ENCODE data around the gene GALNT18.

Gene GALNT18

DNA sequence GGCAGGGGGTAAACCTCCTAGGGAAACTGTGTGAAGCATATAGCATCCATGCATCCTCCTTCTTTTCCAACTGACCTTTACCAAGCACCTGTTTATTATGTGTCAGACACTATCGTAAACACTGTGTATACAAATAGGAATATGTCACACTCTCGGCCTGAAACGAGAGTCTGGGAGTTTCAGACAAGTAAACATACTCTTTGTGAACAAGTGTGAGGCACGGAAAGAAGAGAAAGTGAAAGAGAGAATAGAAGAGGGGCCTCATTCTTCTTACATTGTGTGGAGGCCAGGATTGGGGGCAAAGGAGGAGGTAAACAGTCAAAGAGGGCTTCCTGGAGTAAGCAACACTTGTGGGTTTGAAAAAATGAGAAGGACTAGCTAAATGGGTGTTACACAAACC is 285.1 kb downstream of the GALNT18 start:
- DNase-seq, result no peak

DNA sequence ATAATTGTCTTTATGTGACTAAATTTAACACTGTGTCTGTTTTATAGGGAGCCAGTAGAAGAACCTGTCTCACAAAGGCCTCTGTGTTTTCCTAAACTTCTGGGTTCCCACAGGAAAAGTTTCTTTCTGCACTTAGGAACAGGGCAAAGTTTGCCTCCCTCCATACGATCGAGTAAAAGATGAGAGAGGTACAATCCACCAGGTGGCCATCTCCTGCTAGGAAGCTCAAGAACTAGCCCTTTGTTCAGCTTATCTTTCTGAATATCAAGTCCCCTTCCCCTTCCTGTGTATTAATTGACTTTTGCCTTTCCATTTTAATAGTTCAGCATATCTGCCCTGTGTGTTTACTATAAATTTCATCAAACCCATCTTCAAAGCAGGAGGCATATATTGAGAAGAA is 286.8 kb downstream of the GALNT18 start:
- no peak for DNase-seq

DNA sequence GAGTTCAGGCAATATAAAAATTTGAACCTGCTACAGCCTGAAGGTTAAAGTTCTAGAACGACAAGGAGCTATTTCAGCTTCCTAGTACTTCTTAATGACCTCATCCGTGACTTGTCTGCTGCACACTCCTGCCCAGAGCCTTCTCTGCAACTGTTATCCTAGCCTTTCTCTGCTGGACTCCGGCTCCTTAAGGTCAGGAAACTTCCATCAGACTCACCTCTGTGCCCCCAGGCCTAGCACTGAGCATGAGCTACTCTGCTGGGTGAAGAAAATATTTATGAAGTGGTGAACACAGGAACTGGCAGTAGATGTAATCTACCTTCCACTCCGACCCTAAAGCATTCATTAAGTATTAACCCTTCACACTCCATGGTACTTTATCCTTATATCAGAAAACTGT is 287.2 kb downstream of the GALNT18 start:
- no peak for DNase-seq

DNA sequence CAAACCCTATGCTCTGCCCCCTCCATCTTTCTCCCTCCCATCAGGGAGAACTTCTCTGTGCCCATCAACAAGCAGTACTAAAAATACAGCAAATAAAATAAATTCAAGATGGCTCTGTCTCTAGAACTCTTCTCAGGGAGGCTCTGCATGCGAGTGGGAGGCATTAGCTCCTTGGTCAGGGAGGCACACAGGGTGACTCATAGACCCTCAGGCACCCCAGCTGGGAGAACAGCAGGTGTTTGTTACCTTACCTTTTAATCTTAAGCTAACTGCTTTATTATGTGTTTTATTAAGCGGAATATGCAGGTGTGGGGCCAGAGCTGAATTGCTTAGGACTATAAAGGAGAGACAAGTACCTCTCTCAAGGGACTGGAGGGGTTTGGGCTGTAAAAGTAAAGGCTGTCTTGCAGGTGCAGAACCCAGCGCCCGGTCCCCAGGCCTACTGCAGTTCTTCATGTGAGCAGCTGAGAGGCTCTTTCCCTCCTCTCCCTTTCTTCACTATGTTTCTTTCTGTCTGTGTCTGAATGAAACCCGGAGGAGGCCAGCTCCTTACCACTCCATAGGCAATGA is 289.6 kb downstream of the GALNT18 start:
- no peak for DNase-seq

DNA sequence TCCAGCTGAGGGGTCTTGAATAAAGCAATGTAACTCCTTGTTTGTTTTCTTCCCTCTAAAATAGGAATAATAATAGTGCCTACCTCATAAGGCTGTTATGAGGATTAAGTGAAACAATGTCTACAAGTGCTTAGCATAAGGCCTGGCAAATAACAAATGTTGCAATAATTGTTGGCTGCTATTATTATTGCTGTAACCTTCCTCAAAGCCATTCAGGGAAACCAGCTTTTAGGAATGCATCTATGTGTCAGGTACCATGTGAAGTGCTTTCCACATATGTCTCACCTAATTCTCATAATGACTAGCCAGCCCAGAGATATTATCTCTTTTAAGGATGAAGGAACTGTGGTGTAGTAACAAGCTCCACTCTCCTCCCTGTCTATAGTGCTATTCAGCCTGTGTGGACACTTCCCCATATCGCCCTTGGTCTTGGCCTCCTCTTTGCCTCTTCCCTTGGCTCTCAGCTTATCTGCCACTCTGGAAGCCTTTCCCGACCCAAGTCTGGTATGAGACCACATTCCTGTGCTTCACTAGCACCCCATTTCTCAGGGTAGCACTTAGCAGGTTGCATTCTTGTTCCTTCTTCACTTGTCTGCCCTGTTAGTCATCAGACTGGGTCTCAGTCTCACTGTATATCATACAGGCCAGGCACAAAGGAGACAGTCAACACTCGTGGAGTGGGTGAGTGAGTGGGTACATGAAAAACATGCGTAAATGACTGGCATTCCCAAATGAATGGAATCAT is 292.6 kb downstream of the GALNT18 start:
- DNase-seq, result no peak

DNA sequence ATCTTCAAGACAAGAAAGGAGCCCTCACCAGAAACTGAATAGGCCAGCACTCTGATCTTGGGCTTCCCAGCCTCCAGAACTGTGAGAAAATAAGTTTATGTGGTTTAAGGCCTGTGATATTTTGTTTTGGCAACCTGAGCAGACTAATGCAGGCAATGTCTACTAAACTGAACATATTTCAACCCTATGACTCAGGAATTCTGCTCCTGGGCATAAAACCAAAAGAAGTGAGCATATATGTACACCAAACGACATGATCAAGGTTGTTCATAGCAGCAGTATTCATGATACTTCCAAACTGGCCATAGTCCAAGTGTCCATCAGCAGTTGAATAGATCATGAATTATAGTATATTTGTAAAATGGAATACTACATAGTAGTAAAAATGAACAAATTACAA is 297.7 kb downstream of the GALNT18 start:
- DNase-seq, result no peak

DNA sequence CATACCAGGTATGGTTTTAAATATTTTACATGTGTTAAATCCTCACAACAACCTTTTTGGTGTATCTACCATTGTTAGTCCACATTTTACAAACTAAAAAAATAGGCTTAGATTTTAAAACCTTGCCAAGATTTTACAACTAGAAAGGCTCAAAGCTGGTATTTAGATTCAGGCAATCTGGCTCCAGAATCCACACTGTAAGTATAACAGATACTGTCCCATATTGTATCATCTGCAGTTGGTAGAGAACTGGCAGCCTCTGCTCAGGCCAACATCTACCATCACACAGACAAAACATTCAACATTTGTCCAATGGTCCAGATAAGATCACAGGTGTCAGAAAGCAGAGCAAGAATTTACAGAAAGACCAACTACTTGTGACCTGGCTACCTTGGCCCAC is 299.7 kb downstream of the GALNT18 start:
- DNase-seq, result no peak

DNA sequence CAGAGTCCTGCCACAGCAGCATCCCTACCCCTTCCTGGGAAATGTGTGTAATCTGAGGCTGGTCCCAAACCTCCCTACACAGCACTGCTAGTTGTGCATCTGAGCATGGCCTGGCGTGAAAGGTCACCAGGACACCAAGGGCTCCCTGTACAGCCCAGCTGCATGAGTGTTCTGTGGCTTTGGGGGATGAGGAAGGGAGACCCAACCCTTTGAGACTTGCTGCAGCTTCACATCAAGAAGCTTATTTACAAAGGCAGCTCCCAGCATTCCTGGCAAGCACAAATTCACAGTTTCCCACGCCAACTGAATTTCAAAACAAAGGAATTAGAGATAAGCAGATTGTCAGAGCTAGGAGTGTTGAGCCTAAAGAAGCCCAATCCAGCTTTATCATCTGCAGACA is 301.0 kb downstream of the GALNT18 start:
- DNase-seq, result no peak

DNA sequence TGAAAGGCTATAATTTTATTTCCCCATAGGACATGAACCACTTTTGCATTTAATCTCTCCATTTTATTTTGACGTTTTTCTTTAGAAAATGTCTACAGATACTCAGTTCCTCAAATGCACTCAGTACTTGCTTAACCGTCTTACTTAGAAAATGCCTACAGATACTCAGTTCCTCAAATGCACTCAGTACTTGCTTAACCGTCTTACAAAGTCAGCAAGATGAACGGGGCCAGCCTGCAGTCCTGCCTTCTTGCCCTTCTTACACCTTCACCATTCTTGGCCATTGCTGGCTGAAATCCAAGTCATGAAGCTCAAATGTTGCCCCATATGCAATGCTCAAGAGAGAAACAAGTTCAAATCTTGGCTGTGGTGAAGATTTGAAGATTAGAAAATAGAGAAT is 302.8 kb downstream of the GALNT18 start:
- no peak for DNase-seq

DNA sequence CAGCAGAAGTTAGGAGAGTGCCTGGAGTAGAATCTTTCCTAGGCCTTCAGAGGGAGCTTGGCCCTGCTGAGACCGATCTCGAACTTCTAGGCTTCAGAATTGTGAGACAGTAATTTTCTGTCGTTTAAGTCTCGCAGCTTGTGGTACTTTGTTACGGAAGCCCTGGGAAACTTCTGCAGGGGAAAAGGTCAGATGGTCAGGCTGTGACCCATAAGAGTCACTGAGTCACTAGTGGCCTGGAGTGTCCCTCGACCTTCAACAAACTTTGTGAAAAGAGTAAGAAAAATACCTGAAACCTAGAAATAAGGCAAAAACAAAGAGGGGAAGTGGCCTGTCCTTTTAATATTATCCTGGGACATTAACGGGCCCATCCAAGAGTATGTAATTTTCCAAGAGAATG is 303.3 kb downstream of the GALNT18 start:
- DNase-seq, result no peak

DNA sequence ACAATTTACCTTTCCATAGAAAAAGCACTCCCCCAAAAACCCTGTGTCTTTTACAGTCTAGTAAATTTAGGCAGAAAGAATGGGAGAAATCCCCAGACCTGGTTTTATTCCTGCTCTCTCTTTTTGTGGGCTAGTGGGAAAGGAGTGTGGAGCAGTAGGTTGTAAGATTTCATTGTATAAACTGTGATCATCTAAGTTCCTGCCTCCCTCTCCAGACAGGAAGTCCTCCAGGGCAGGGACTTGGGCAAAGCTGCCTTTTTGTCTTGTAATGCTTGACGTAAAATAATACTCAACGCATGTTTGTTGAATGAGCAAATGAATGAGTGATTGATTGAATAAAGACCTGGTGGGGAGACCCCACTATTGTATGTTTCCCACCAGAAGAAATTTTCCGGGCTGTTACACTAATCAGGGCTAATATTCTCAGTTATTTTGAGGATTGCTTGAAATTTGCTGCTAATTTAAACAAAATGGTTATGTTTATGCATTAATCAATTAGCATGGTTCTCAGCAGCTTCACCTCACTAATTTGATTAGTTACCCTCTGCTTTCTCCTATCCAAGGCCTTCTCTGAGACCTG is 305.1 kb downstream of the GALNT18 start:
- no peak for DNase-seq

DNA sequence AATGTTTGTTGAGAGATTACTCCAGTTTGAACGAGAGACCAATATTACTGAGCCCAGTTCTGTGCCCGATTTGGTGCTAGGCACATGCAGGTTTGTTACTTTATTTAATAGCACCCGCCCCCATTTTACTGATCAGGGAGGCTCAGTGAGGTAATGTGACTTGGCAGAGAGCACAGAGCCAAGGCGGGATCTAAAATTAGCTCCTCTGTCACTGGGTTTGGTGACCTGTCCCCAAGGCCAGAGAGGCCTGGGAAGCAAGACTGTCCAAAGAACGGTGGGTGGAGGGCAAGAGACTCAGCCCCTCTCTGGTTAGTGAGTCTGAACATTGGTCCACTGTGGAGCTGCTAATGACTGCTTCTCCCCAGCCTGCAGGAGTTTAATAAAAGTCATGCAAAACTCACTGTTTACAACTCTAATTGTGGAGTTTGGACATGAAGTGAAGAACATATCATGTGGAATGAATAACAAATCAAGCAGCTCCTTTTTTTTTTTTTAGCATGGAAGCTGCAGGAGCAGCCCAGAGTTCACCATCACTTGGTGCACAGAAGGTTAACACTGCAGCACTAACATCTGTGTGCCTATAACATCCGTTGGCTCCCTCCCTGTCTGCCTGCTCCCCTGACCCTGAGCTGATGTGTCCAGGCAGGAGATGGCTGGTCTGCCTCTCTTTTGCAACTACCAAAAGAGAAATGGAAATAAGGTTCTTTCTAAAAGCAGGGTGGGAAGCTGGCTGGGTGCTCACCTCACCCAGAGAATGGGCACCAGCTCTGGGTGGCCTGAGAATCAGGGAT is 307.7 kb downstream of the GALNT18 start:
- DNase-seq, result no peak

DNA sequence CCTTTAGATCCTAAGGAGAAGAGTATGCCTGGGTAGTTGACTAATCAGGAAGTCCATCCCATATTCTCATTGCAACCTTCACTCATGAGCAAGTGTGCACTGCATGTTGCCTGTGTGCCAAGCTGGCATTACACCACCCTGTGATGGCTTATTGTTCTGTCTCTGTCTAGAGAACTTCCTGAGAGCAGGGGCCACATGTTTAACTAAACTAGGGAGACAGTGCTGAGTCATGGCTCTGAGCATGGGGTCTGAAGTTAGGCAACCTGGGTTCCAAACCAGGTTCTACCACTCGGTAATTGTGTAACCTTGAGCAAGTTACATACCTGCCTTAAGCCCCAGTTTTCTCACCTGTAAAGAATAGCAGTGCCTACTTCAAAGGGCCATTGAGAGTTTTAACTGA is 308.4 kb downstream of the GALNT18 start:
- no peak for DNase-seq

DNA sequence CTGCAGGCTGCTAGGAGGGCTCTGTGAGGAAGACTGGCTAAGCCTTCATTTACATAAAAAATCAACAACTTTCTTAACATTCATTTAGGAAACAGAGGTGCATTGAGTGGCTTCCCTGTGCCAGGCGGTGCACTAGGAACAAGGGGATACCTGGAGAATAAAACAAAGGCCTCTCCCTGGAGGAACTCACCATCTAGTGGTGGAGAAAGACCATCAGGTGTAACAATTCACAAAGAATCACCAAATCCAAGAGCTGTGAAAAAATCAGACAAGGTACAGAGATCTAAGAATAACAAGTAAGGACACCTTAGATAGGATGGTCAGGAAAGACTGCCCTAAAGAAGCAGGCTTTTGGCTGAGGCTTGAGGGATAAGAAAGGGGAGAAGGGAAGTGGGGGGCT is 309.1 kb downstream of the GALNT18 start:
- no peak for DNase-seq

DNA sequence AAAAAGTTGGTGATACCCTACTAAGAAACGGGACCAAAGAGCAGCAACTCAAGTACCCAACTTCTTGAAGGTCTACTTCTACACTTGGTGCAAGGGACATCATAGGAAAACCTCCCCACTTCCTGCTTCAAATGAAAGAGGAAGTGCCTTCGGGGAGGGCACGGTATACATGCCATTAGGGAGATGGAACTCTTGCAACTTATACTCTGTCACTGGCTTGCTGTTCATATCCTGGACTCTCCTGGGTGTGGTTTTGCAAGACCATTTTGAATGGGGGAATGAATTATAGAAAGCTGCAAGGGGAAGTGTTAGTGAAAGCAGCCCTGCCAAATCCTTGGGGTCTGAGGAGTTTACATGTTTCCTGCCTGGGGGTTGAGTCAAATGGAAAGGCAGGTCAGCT is 310.6 kb downstream of the GALNT18 start:
- DNase-seq, result no peak

DNA sequence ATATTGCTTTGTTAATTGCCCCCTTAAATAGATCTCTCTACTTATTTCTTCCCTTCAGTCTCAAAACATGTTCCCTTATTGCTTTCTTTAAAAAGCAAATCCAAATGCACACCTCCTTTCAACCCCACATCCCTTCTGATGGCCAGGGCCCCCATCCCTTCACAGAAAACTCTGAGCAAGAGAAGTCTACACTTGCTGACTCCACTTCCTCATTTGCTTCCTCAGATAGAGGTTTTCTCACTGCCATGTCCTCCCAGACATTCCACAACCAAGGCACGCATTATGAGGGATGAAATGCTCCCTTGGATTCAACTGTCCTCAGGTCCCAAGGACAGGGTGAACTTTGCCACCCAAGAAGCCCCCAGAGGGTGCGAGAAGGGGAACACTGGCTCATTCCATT is 311.9 kb downstream of the GALNT18 start:
- DNase-seq, result no peak

DNA sequence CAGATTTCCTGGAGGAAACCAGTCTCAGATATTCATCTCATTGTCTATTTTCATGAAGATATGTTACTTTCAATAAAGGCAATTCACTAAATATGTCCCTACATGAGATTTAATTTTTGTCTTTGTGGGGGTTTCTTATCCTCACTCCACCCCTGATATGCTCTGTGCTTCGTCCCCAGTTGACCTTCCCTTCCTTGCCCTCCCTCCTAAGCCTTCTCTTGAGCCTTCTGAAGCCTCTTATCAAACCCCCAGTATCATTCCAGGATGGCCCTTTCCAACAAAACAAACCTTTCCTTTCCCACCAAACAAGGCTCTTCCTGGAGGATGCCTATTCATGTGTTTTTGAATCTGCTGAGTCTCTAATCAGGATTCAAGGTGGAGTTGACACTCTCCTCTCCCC is 313.6 kb downstream of the GALNT18 start:
- no peak for DNase-seq

DNA sequence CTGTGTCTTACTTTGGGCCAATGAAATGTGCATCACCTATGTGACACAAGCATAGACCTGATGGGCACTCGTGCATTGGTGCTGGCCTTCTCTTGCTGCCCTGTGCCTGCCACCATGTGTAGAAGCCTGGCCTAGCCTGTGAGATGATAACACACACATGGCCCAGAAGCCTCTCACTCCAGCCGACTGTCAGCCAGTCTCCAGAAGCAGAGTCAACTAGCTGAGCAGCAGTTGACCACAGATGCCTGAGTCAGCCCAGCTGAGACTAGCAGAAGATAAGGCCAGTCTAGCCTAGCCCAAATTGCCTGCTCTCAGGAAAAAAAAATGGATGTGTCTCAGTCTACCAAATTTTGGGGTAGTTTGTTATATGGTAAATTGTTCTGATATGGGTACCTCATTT is 314.9 kb downstream of the GALNT18 start:
- no peak for DNase-seq

DNA sequence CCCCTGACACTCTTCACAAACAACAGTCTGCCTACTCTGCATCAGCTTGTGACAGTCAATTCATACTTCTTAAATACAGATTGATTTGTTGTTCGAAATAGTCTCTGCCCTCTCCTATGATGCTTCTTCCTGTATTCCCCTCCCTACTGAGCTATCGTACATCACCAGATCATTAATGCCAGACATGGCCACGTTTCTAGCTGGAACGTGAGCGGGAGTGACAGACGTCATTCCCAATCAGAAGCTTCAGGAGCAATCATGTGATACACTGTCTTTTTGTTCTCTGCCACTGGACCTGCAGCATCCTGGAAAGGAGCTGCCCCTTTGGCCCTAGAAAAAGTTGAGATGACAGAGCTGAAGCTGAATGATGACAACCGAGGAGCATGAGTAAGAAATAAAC is 317.3 kb downstream of the GALNT18 start:
- no peak for DNase-seq

DNA sequence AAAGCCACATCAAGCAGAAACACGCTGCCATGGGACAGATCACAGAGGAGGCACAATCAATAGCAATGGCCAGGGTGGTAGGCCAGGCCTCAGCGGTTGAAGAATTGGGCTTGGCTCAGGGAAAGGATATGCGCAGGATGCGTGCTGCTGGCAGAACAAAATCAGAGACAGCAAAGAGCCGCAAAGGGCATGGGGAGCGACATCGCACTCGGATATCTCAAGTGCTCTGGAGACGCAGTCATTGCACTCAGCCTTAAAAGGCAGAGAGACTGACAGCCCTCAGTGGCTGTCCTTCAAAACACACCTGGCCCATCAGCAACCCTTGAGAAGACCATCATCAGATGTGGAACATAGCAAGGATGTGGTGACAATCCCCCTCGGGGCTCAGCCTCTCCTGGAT is 319.2 kb downstream of the GALNT18 start:
- no peak for DNase-seq

DNA sequence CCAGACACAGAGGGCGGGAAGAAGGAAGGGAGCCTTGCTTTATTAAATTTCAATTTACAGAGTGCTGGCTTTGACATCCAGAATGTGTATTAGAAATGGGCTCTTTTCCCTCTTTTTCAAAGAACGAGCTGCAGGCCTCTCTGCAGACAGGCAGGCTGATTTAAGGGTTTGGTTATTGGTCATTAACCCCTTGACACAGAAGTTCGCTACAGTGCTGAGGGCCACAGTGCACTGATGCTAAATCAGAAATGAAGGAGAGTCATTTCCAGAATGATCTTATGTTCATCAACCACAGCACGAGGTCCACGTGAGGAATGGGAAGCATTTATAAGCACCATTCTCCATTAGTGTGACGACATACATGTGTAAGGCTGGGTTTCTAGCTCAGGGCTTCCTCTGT is 320.6 kb downstream of the GALNT18 start:
- DNase-seq, result no peak

DNA sequence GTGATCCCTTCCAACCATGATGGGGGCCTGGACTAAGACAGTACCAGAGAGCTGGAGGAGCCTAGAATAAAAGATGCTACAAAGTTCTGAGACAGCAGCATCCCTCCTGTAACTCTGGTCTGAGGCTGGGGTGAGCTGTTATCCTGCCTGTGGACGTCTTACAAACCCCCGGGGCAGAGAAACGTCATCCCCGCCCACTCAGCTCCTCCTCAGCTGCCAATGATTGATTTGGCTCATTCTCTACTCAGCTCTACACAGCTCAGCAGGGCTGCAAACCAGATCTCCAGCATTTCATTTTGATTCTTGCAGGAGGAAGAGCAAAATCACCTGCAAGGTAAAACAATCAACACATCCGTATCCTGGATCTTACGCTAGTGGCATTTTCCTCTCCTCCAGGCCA is 324.2 kb downstream of the GALNT18 start:
- DNase-seq, result no peak

DNA sequence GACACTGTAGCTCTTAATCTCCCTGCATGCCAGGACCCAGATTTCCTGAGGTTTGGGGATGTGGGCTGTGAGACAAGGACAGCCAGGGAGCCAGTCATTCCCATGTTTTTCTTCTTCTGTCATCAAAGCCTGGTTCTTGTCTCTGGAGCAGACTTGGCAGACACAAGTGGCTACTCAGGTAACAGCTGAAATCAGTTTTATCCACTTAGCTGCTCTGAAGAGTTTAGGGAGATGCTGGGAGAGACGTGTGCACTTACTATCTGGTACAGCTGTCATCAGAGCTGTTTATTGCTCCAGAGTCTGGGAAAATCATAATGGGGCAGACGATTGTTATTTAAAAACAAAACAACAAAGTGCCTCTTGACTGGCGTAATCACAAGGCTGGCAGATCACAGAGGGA is 325.4 kb downstream of the GALNT18 start:
- DNase-seq, result no peak

DNA sequence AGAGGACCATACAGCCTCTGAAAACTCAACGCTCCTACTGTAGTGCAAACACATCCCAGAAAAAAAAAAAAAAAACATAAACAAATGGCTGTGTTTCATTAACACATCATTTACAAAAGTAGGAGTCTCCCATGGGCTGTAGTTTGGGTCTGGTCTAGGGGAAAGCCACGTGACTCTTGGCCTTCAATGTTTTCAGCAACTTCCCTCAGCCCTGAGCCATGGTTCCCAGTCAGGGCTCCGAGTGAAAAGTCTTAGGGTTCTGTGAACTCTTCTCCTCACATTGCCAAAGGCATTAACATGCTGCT is 327.3 kb downstream of the GALNT18 start:
- DNase-seq, result no peak

All from activated CD8-positive, alpha-beta memory T cell treated with anti-CD3 and anti-CD28 coated beads for 24 hours (primary cell).